ENCODE measurements around the gene AGRN.

Gene AGRN

DNA sequence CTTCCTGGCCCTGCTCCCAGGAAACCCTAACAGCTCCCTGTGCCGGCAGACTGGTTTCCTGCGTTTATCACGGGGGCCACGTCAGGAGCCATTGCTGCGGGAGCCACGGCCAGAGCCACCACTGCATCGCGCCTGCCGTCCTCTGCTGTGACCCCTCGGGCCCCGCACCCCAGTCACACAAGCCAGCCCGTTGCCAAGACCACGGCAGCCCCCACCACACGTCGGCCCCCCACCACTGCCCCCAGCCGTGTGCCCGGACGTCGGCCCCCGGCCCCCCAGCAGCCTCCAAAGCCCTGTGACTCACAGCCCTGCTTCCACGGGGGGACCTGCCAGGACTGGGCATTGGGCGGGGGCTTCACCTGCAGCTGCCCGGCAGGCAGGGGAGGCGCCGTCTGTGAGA, 28.0 kb downstream of the AGRN start:
- WGBS (ENCODE audit: insufficient coverage), result 93% methylated on average over 10 of the region's 25 CpGs
- H3K4me1 ChIP-seq (ENCODE audit: control extremely low read depth in 1 of 4, control insufficient read depth in 4 of 4, insufficient read depth in 4 of 4, low read length in 3 of 4), result no peaks in the 10 kb centered on the region

GRCh38 chr1:1048765-1049164, 28.8 kb downstream of the AGRN start:
- ChIA-PET POLR2A (no interaction called here), CTCF (no interaction called here)

More for the DNA sequence above, 28.0 kb downstream of the AGRN start:
- Histone ChIP-seq H3K27ac (ENCODE audit: insufficient read depth in 1 of 2, low read depth in 1 of 2, low read length in 2 of 2, poor library complexity in 1 of 2, severe bottlenecking in 2 of 2) (no peak overlapping the region), H3K36me3 (ENCODE audit: control insufficient read depth in 4 of 4, insufficient read depth in 4 of 4, low read length in 3 of 4) (no peaks in the 10 kb centered on the region), H3K9me3 (ENCODE audit: control extremely low read depth in 1 of 5, control insufficient read depth in 4 of 5, insufficient read depth in 2 of 5, low read depth in 1 of 5, low read length in 4 of 5) (no peaks in the 10 kb centered on the region), H3K27me3 (replicated peaks in 2 of 5; ENCODE audit: control insufficient read depth in 4 of 5, insufficient read depth in 5 of 5, low read length in 4 of 5) (no peaks in the 10 kb centered on the region), H3K4me3 (ENCODE audit: control insufficient read depth in 1 of 7, extremely low read depth in 1 of 7, insufficient read depth in 4 of 7, low read depth in 2 of 7, low read length in 6 of 7) (no peak overlapping the region)
- ChIA-PET POLR2A (no interaction called here), CTCF (no interaction called here)
- no peak for DNase-seq

DNA sequence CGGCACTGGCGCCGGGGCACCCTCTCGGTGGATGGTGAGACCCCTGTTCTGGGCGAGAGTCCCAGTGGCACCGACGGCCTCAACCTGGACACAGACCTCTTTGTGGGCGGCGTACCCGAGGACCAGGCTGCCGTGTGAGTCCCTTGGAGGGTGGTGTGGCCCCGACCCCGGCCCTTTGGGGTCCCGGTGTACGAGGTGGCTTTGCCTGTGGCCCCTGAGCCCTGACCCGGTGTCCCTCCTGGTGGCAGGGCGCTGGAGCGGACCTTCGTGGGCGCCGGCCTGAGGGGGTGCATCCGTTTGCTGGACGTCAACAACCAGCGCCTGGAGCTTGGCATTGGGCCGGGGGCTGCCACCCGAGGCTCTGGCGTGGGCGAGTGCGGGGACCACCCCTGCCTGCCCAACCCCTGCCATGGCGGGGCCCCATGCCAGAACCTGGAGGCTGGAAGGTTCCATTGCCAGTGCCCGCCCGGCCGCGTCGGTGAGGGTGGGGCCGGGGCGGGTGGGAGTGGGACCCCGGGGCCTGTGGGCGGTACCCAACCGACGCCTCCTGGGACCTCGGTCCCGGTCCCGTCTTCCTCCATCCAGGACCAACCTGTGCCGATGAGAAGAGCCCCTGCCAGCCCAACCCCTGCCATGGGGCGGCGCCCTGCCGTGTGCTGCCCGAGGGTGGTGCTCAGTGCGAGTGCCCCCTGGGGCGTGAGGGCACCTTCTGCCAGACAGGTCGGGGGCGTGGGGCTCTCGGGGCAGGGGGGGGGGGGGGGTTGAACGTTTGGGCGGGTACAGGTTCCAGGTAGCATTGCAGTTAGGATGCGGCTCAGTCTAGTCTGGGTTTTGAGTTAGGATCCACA, 29.6 kb downstream of the AGRN start:
- POLR2A ChIA-PET, result no interaction called here
- DNase-seq, result no peak
- Histone ChIP-seq H3K4me1 (ENCODE audit: control extremely low read depth in 1 of 4, control insufficient read depth in 4 of 4, insufficient read depth in 4 of 4, low read length in 3 of 4) (no peaks in the 10 kb centered on the region), H3K27ac (ENCODE audit: insufficient read depth in 1 of 2, low read depth in 1 of 2, low read length in 2 of 2, poor library complexity in 1 of 2, severe bottlenecking in 2 of 2) (no peak overlapping the region), H3K36me3 (ENCODE audit: control insufficient read depth in 4 of 4, insufficient read depth in 4 of 4, low read length in 3 of 4) (no peaks in the 10 kb centered on the region), H3K9me3 (ENCODE audit: control extremely low read depth in 1 of 5, control insufficient read depth in 4 of 5, insufficient read depth in 2 of 5, low read depth in 1 of 5, low read length in 4 of 5) (no peaks in the 10 kb centered on the region), H3K4me3 (ENCODE audit: control insufficient read depth in 1 of 7, extremely low read depth in 1 of 7, insufficient read depth in 4 of 7, low read depth in 2 of 7, low read length in 6 of 7) (no peak overlapping the region), H3K27me3 (replicated peaks in 2 of 5; ENCODE audit: control insufficient read depth in 4 of 5, insufficient read depth in 5 of 5, low read length in 4 of 5) (no peaks in the 10 kb centered on the region)
- CTCF ChIA-PET, result no interaction called here
- 96% methylated on average over 44 of the region's 57 CpGs for WGBS (ENCODE audit: insufficient coverage)

More at GRCh38 chr1:1048765-1049164, 28.8 kb downstream of the AGRN start:
- Histone ChIP-seq H3K36me3 (ENCODE audit: control insufficient read depth in 4 of 4, insufficient read depth in 4 of 4, low read length in 3 of 4) (no peaks in the 10 kb centered on the region), H3K27me3 (replicated peaks in 2 of 5; ENCODE audit: control insufficient read depth in 4 of 5, insufficient read depth in 5 of 5, low read length in 4 of 5) (no peaks in the 10 kb centered on the region), H3K9me3 (ENCODE audit: control extremely low read depth in 1 of 5, control insufficient read depth in 4 of 5, insufficient read depth in 2 of 5, low read depth in 1 of 5, low read length in 4 of 5) (no peaks in the 10 kb centered on the region), H3K4me1 (ENCODE audit: control extremely low read depth in 1 of 4, control insufficient read depth in 4 of 4, insufficient read depth in 4 of 4, low read length in 3 of 4) (no peaks in the 10 kb centered on the region), H3K4me3 (ENCODE audit: control insufficient read depth in 1 of 7, extremely low read depth in 1 of 7, insufficient read depth in 4 of 7, low read depth in 2 of 7, low read length in 6 of 7) (no peak overlapping the region), H3K27ac (ENCODE audit: insufficient read depth in 1 of 2, low read depth in 1 of 2, low read length in 2 of 2, poor library complexity in 1 of 2, severe bottlenecking in 2 of 2) (no peak overlapping the region)
- WGBS (ENCODE audit: insufficient coverage), result 98% methylated on average over 11 of the region's 28 CpGs
- no peak for DNase-seq

- Histone ChIP-seq H3K36me3 (ENCODE audit: control insufficient read depth in 4 of 4, insufficient read depth in 4 of 4, low read length in 3 of 4) (no peaks in the 10 kb centered on the region), H3K27me3 (replicated peaks in 2 of 5; ENCODE audit: control insufficient read depth in 4 of 5, insufficient read depth in 5 of 5, low read length in 4 of 5) (no peaks in the 10 kb centered on the region), H3K27ac (ENCODE audit: insufficient read depth in 1 of 2, low read depth in 1 of 2, low read length in 2 of 2, poor library complexity in 1 of 2, severe bottlenecking in 2 of 2) (no peak overlapping the region), H3K9me3 (ENCODE audit: control extremely low read depth in 1 of 5, control insufficient read depth in 4 of 5, insufficient read depth in 2 of 5, low read depth in 1 of 5, low read length in 4 of 5) (no peaks in the 10 kb centered on the region), H3K4me3 (ENCODE audit: control insufficient read depth in 1 of 7, extremely low read depth in 1 of 7, insufficient read depth in 4 of 7, low read depth in 2 of 7, low read length in 6 of 7) (no peak overlapping the region), H3K4me1 (ENCODE audit: control extremely low read depth in 1 of 4, control insufficient read depth in 4 of 4, insufficient read depth in 4 of 4, low read length in 3 of 4) (no peaks in the 10 kb centered on the region)
- 97% methylated on average over 31 of the region's 32 CpGs for WGBS (ENCODE audit: insufficient coverage)
- DNase-seq, result no peak
- CTCF ChIA-PET, result no interaction called here
- POLR2A ChIA-PET, result no interaction called here
Observed at GRCh38 chr1:1050577-1051052, 30.7 kb downstream of the AGRN start.

DNA sequence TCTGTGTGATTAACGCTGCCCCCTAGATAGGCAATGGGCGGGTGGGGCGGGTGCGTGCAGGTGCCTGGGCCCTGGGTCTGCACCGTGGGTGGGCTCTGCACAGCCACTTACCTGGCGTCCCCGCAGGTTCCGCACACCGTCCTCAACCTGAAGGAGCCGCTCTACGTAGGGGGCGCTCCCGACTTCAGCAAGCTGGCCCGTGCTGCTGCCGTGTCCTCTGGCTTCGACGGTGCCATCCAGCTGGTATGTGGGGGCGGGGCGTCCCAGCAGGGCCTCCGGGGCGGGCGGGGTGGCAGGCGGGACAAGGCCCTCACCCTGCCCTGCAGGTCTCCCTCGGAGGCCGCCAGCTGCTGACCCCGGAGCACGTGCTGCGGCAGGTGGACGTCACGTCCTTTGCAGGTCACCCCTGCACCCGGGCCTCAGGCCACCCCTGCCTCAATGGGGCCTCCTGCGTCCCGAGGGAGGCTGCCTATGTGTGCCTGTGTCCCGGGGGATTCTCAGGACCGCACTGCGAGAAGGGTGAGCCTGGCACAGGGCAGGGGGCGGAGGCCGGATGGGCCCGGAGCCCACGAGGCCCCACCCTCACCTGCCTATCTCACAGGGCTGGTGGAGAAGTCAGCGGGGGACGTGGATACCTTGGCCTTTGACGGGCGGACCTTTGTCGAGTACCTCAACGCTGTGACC, 31.3 kb downstream of the AGRN start:
- Histone ChIP-seq H3K27me3 (replicated peaks in 2 of 5; ENCODE audit: control insufficient read depth in 4 of 5, insufficient read depth in 5 of 5, low read length in 4 of 5) (peaks cover 0 to under 1% (median 0%) of the 10 kb centered on the region in 5 experiments), H3K9me3 (ENCODE audit: control extremely low read depth in 1 of 5, control insufficient read depth in 4 of 5, insufficient read depth in 2 of 5, low read depth in 1 of 5, low read length in 4 of 5) (no peaks in the 10 kb centered on the region), H3K4me1 (ENCODE audit: control extremely low read depth in 1 of 4, control insufficient read depth in 4 of 4, insufficient read depth in 4 of 4, low read length in 3 of 4) (no peaks in the 10 kb centered on the region), H3K27ac (ENCODE audit: insufficient read depth in 1 of 2, low read depth in 1 of 2, low read length in 2 of 2, poor library complexity in 1 of 2, severe bottlenecking in 2 of 2) (no peak overlapping the region), H3K4me3 (ENCODE audit: control insufficient read depth in 1 of 7, extremely low read depth in 1 of 7, insufficient read depth in 4 of 7, low read depth in 2 of 7, low read length in 6 of 7) (no peak overlapping the region), H3K36me3 (ENCODE audit: control insufficient read depth in 4 of 4, insufficient read depth in 4 of 4, low read length in 3 of 4) (no peaks in the 10 kb centered on the region)
- WGBS (ENCODE audit: insufficient coverage), result 94% methylated on average over 40 of the region's 46 CpGs
- DNase-seq, result no peak
- ChIA-PET POLR2A (no interaction called here), CTCF (no interaction called here)

GRCh38 chr1:1052003-1052840, 32.3 kb downstream of the AGRN start:
- H3K4me1 ChIP-seq (ENCODE audit: control extremely low read depth in 1 of 4, control insufficient read depth in 4 of 4, insufficient read depth in 4 of 4, low read length in 3 of 4), result no peaks in the 10 kb centered on the region
- ChIA-PET POLR2A (no interaction called here), CTCF (no interaction called here)
- H3K27ac ChIP-seq (ENCODE audit: insufficient read depth in 1 of 2, low read depth in 1 of 2, low read length in 2 of 2, poor library complexity in 1 of 2, severe bottlenecking in 2 of 2), result no peak overlapping the region
- peaks cover 0 to 8% (median 4%) of the 10 kb centered on the region in 5 experiments for H3K27me3 ChIP-seq (replicated peaks in 2 of 5; ENCODE audit: control insufficient read depth in 4 of 5, insufficient read depth in 5 of 5, low read length in 4 of 5)
- no peak overlapping the region for H3K4me3 ChIP-seq (ENCODE audit: control insufficient read depth in 1 of 7, extremely low read depth in 1 of 7, insufficient read depth in 4 of 7, low read depth in 2 of 7, low read length in 6 of 7)
- H3K36me3 ChIP-seq (ENCODE audit: control insufficient read depth in 4 of 4, insufficient read depth in 4 of 4, low read length in 3 of 4), result no peaks in the 10 kb centered on the region
- no peak for DNase-seq
- H3K9me3 ChIP-seq (ENCODE audit: control extremely low read depth in 1 of 5, control insufficient read depth in 4 of 5, insufficient read depth in 2 of 5, low read depth in 1 of 5, low read length in 4 of 5), result no peaks in the 10 kb centered on the region
- 96% methylated on average over 22 of the region's 29 CpGs for WGBS (ENCODE audit: insufficient coverage)
